HG02884 (cell line): ENCODE measurements around the gene CARD14.
A peak's percentile ranks its signal among the peaks of the same experiment; 100 is the strongest.
"Not testable (repeated sequence)": the region's sequence is repeated elsewhere in the genome, so short reads cannot be mapped to it uniquely, and the experiment has no call there.

Experiments used
- ATAC-seq: cut with Tn5 transposase; IDR thresholded peaks from one replicate; pipeline ENCODE4 v1.9.1; 2021; ENCODE audit warnings: mild to moderate bottlenecking, moderate library complexity; ENCODE audit not compliant: unreplicated experiment

The CARD14 gene

GRCh38 chr17:80147035-80147822 lies 22.6 kb upstream of the CARD14 start, which contains the start of gene EIF4A3:
Gene EIF4A3 (minus strand): TSS chr17:80147128. CDS start chr17:80146961, 167 bp downstream.
- peak; percentile 87 for ATAC-seq

DNA sequence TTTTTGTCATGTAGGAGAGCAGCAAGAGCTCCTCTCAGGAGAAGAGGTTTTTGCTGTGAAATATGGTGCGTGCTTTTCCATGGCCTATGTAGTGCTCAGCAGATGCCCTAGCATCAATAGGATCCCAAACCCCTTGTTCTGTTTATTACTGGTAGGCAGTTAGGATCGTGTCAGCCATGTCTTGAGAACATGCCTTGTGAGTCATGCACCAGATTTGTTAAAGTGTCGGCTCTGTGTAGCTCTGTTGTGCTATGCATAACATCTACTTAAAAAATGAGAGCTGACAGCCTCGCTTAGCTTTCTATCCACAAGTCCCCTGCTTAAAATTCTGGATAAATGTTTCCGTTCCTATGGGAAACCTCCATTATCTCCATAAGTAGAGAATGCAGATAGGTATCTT lies 18.5 kb upstream of the CARD14 start:
- ATAC-seq: no peak

DNA sequence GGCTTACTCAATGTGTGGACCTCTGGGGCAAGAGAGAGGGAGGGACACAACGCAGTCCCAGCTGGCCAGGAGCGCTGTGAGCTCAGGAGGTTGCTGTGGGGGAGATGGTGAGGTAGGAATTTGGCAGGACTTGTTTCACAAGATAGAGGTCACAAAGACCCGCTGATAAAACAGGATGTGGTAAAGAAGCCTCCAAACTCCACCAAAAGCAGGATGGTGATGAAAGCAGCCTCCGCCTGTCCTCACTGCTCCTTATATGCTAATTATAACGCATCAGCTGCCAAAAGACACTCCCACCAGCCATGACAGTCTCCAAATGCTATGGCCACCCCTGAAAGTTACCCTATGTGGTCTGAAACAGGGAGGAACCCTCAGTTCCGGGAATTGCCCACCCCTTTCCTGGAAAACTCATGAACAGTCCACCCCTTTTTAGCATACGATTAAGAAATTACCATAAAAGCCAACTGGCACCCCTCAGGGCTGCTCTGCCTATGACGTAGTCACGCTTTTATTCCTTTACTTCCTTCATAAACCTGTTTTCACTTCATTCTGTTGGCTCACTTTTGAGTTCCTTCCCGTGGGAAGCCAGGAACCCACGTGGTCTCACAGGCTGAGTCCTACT lies 17.6 kb upstream of the CARD14 start:
- ATAC-seq: no peak

- no peak for ATAC-seq
Measured at GRCh38 chr17:80153004-80153403, 16.8 kb upstream of the CARD14 start.

DNA sequence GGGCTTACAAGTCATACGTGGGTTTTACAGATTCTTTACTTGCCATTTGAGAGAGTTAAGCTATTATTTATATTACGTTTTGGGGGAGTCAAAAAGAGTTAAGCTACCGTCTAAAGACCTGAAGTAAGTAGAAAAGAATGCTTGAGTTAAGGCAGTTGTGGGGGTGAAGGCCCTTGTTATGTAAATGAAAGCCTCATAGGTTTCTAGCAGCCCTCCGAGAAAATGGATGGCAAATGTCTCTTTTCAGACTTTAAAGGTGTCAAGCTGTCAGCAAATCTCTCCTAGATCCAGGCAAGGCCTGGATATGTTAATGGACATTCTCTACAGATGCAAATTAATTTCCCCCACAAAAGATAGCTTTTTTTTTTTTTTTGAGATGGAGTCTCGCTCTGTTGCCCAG lies 15.7 kb upstream of the CARD14 start:
- no peak for ATAC-seq

DNA sequence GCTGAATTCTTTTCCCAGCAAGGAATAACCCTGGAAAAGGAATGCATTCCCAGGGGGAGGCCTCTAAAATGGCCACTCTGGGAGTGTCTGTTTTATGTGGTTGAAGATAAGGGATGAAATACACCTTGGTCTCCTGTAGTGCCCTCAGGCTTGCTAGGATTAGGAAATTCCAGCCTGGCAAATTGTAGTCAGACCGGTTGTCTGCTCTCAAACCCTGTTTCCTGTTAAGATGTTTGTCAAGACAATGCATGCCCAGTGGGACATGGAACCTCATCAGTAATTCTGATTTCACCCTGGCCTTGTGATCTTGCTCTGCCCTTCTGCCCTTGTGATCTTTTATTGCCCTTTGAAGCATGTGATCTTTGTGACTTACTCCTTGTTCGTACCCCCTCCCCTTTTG lies 14.2 kb upstream of the CARD14 start:
- not testable (repeated sequence) for ATAC-seq

- no peak for ATAC-seq
Measured at GRCh38 chr17:80158846-80159245, 11.0 kb upstream of the CARD14 start.

DNA sequence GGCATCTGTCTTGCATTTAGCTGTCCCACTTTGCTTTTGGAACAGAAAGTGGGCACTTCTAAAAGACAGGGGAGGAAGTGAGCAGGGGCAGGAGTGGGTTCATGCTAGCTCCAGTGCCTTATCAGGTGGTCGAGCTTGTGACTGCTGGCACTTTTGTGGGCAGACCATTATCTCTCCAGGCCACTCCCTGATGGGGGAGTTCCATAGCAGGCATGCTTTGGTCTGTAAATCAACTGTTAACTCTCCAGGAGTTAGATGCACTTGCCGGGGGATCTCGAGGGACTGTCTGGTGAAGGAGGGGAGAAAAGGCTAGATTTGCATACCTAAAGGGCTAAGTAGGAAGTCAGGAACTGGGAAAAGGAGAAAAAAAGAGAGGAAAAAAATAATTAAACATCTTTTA lies 9.3 kb upstream of the CARD14 start:
- ATAC-seq: no peak

DNA sequence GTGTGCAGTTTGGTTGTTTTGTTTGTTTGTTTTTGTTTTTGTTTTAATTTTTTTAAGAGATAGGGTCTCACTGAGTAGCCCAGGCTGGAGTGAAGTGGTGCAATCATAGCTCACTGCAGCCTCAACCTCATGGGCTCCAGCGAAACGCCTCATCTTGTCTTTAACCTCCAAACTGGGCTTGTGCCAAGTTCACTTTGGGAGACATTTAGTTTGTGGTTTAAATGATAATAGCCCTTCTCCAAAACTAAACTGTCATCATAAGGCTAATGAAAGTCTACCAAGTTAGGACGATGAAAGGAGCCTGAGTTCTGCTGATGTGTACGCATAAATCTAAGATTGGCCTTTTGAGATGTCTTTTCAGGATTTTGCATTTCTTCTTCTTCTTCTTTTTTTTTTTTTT lies 6.5 kb upstream of the CARD14 start:
- ATAC-seq: no peak

- ATAC-seq: no peak
Measured at GRCh38 chr17:80164185-80164584, 5.6 kb upstream of the CARD14 start.

- ATAC-seq: no peak
Measured at GRCh38 chr17:80166446-80166845, 3.4 kb upstream of the CARD14 start.

DNA sequence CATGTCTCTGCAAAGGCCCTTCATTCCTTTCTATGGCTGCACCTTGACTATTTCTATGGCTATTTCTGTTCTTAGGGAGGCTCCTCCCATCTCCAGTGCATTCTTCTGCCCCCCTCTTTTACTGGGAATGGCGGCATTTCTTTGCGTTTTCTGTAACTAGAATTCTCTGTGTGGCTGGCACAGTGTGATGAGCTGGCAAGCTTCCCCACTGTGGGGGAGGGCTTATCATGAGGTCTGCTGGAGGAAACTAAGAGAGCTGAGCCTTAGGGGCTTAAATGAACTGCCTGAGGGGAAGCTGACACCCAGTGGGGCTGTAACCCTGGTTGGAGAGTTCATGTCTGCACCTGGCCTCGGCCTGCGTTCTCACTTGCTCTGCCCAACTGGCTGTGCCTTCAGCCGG lies 1.5 kb upstream of the CARD14 start:
- ATAC-seq: no peak

DNA sequence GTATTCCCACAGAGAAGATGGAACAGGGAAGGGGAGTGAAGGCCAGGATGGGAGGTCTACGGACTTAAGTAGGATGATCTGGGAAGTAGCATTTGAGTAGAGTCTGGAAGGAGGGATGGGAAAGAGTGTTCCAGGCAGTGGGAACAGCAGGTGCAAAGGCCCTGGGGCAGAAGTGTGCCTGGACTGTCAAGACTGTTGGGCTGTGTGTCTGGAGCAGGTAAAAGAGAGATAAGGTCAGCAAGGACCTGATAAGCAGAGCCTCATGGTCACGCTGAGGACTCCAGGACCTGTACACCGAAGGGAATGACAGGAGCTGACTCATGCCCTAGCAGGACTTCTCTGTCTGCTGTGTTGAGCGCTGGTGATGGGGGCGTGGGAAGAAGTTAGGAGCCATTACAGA lies 723 bp upstream of the CARD14 start:
- ATAC-seq: no peak

GRCh38 chr17:80171681-80172080 lies 1.9 kb downstream of the CARD14 start:
- no peak for ATAC-seq

DNA sequence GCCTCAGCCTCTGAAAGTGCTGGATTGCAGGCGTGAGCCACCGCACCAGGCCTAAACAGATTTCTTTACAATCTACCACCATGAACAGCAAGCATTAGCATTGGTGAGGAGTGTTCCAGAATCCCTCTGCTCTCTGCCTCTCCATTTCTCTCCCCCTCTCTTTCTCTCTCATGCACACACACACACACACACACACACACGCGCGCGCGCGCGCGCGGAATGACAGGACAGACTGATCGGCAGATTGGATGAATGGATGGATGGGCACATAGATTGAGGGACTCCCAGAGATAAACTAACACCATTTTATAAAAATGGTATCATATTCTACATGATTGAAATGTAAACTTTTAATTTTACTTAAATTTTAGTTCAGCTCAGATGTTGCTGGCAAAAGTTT lies 3.3 kb downstream of the CARD14 start:
- no peak for ATAC-seq

DNA sequence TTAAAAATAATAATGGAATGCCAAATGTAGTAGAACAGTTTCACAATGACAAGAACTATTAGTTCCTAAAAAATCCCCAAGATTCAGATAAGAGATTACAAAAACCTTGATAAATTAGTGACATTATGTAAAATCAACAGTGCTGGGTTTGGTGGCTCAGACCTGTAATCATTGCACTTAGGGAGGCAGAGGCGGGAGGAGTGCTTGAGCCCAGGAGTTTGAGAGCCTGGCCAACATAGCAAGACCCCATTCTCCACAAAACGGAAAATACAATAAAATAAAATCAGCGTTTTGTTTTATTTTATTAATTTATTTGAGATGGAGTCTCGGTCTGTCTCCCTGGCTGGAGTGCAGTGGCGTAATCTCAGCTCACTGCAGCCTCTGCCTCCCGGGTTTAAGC lies 4.1 kb downstream of the CARD14 start:
- ATAC-seq: no peak

GRCh38 chr17:80176757-80177156 lies 6.9 kb downstream of the CARD14 start:
- no peak for ATAC-seq

GRCh38 chr17:80177986-80178595 lies 8.3 kb downstream of the CARD14 start:
- no peak for ATAC-seq

DNA sequence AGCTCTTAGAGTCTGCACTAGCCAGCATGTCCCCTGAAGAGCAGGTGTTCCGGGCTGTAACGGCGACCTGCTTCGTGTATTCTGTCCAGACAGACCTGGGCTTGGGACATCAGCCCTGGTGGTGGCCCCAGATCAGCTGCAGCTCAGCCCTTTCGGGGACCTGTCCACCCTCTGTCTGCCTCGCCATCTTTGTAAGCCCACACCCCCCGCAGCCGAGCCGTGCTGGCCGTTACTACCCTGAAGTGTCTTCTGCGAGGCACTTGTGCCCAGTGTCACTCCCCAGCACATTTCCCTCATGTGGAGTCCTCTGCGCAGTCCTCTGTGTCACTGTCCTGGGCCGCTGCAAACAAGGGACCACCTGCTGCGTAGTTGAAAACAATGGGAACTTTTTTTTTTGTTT lies 10.4 kb downstream of the CARD14 start:
- ATAC-seq: no peak

DNA sequence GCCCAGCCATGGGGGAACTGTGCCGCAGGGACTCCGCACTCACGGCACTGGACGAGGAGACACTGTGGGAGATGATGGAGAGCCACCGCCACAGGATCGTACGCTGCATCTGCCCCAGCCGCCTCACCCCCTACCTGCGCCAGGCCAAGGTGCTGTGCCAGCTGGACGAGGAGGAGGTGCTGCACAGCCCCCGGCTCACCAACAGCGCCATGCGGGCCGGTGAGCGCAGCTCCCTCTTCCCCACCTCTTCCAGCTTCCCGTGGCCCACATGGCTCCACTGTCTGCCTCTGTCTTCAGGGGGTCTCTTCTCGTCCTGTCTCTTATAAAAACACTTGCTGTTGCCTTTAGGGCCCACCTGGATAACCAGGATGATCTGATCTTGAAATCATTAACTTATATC lies 11.6 kb downstream of the CARD14 start:
- no peak for ATAC-seq

DNA sequence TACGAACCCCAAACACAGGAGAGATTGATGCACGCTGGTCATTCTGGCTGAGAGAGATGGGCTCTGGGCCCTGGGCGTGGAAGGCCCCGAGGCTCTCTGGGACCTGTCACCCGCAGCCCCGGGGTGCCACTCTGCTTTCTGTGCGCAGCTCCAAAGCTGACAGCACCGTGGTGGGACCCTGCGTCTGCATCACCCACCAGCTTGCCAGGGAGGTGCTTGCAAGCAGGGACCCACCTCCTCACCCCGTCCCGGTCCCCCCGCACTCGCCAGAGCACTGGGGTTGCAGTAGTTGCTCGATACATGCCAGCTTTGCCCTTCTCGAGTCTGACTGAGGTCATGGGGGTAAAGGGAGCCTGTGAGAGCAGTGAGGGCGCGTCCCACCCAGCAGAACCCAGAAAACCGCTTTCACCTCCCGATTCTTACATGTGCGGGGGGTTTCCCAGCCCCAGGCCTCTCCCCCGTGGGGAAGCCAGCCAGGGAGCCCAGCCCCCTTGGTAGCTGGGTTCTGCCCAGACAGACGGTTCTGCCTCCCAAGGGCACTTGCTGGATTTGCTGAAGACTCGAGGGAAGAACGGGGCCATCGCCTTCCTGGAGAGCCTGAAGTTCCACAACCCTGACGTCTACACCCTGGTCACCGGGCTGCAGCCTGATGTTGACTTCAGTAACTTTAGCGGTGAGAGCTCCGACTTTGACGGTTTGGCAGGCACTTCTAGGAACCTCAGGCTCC lies 12.5 kb downstream of the CARD14 start:
- no peak for ATAC-seq

DNA sequence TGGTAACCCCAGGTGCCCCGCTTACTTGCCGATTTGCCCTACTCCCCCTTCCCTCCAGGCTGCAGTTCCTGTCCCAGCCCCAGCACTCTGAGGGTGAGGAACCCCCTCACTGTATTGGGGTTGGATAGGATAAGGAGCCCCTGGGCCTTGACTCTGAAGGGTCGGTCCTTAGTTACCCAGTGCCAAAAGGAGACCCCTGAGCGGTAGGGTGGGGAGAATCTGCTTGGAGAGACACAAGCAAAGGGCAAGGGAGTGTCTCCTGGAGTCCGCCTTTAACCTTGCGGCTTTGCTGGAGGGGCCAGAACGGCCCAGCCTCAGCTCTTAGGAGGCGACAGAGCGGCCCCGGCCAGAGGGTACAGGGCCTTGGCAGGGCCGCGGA lies 13.0 kb downstream of the CARD14 start:
- no peak for ATAC-seq
